ENCODE measurements around the gene GPR84. TPM values are rescaled to one million over a fixed set of nuclear protein-coding genes. Genes with fewer than 3 reads are reported as not detected.

GPR84 gene
- total and polyA plus RNA-seq, 9 of the 15 experiments (the other 6 are each of a cell fraction or from before 2014, with no cell fraction given): 0.07 to 0.18 (median 0.11) TPM; not detected in 5

DNA sequence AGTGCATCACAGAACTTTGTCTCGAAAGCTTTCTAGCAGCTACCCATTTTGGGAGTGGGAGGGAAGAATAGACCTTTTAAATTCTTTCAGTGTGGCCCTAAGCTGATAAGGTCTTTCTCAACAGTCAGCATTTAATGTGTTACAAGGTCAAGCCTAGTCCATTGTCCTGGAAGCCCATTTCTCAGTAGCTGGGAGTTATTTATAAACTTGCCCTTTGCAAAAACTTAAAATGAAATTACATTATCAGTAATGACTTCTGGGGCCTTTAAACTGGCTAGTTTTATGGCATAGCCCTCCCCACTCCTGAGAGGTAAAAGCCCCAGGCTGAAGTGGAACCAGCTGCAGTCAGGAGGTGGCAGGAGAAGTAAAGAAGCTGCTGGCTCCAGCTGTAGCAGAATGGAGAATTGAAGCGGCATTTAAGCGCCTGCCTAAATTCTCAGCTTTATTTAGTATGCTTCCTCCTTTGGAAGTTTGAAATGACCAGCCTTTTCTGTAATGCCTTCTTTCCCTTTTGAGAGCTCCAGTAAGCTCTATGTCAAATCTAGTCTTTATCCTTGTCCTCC lies 26.9 kb downstream of the GPR84 start (continued):
- TF ChIP-seq LEF1 (IDR thresholded peaks at IDR 0.05): peak; percentile 60; the same call in 1 of the 2 replicates
- peak; percentile 84 for TF ChIP-seq NCOR1 (IDR thresholded peaks at IDR 0.05)
- peak; percentile 87 for TF ChIP-seq MAFK (IDR thresholded peaks at IDR 0.05; ENCODE audit: low read length)
- TF ChIP-seq ZNF780A (CRISPR knock-in tag; IDR thresholded peaks at IDR 0.05): no peak
- TF ChIP-seq, protein P1, sequence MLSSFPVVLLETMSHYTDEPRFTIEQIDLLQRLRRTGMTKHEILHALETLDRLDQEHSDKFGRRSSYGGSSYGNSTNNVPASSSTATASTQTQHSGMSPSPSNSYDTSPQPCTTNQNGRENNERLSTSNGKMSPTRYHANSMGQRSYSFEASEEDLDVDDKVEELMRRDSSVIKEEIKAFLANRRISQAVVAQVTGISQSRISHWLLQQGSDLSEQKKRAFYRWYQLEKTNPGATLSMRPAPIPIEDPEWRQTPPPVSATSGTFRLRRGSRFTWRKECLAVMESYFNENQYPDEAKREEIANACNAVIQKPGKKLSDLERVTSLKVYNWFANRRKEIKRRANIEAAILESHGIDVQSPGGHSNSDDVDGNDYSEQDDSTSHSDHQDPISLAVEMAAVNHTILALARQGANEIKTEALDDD (IDR thresholded peaks at IDR 0.05): peak; percentile 67
- TF ChIP-seq ATF7 (IDR thresholded peaks at IDR 0.05): peak; percentile 16; the same call in 1 of the 2 replicates
- TF ChIP-seq ZNF445 (CRISPR knock-in tag; IDR thresholded peaks at IDR 0.05; ENCODE audit: low read depth): no peak
- TF ChIP-seq MAFF (IDR thresholded peaks at IDR 0.05; ENCODE audit: low read length): peak; percentile 94
- TF ChIP-seq, protein P2, sequence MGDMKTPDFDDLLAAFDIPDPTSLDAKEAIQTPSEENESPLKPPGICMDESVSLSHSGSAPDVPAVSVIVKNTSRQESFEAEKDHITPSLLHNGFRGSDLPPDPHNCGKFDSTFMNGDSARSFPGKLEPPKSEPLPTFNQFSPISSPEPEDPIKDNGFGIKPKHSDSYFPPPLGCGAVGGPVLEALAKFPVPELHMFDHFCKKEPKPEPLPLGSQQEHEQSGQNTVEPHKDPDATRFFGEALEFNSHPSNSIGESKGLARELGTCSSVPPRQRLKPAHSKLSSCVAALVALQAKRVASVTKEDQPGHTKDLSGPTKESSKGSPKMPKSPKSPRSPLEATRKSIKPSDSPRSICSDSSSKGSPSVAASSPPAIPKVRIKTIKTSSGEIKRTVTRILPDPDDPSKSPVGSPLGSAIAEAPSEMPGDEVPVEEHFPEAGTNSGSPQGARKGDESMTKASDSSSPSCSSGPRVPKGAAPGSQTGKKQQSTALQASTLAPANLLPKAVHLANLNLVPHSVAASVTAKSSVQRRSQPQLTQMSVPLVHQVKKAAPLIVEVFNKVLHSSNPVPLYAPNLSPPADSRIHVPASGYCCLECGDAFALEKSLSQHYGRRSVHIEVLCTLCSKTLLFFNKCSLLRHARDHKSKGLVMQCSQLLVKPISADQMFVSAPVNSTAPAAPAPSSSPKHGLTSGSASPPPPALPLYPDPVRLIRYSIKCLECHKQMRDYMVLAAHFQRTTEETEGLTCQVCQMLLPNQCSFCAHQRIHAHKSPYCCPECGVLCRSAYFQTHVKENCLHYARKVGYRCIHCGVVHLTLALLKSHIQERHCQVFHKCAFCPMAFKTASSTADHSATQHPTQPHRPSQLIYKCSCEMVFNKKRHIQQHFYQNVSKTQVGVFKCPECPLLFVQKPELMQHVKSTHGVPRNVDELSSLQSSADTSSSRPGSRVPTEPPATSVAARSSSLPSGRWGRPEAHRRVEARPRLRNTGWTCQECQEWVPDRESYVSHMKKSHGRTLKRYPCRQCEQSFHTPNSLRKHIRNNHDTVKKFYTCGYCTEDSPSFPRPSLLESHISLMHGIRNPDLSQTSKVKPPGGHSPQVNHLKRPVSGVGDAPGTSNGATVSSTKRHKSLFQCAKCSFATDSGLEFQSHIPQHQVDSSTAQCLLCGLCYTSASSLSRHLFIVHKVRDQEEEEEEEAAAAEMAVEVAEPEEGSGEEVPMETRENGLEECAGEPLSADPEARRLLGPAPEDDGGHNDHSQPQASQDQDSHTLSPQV (IDR thresholded peaks at IDR 0.05): peak; percentile 24
- TF ChIP-seq SAP30 (IDR thresholded peaks at IDR 0.05; ENCODE audit: borderline replicate concordance, insufficient read depth, low read depth, low read length, poor library complexity, severe bottlenecking): no peak
- no peak for TF ChIP-seq ZNF695 (CRISPR knock-in tag; IDR thresholded peaks at IDR 0.05)
- TF ChIP-seq, protein P3, sequence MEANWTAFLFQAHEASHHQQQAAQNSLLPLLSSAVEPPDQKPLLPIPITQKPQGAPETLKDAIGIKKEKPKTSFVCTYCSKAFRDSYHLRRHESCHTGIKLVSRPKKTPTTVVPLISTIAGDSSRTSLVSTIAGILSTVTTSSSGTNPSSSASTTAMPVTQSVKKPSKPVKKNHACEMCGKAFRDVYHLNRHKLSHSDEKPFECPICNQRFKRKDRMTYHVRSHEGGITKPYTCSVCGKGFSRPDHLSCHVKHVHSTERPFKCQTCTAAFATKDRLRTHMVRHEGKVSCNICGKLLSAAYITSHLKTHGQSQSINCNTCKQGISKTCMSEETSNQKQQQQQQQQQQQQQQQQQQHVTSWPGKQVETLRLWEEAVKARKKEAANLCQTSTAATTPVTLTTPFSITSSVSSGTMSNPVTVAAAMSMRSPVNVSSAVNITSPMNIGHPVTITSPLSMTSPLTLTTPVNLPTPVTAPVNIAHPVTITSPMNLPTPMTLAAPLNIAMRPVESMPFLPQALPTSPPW (CRISPR knock-in tag; IDR thresholded peaks at IDR 0.05): peak; percentile 70
- no peak for TF ChIP-seq HOXB6 (CRISPR knock-in tag; IDR thresholded peaks at IDR 0.05; ENCODE audit: borderline replicate concordance)
- TF ChIP-seq TCF7 (IDR thresholded peaks at IDR 0.05; ENCODE audit: borderline replicate concordance): 0 out of 2 replicates have a peak, but pooled peaks have one; percentile 35
- no peak for TF ChIP-seq LARP7 (IDR thresholded peaks at IDR 0.05)
- no peak for TF ChIP-seq ZNF133 (CRISPR knock-in tag; IDR thresholded peaks at IDR 0.05)
- TF ChIP-seq, protein P4, sequence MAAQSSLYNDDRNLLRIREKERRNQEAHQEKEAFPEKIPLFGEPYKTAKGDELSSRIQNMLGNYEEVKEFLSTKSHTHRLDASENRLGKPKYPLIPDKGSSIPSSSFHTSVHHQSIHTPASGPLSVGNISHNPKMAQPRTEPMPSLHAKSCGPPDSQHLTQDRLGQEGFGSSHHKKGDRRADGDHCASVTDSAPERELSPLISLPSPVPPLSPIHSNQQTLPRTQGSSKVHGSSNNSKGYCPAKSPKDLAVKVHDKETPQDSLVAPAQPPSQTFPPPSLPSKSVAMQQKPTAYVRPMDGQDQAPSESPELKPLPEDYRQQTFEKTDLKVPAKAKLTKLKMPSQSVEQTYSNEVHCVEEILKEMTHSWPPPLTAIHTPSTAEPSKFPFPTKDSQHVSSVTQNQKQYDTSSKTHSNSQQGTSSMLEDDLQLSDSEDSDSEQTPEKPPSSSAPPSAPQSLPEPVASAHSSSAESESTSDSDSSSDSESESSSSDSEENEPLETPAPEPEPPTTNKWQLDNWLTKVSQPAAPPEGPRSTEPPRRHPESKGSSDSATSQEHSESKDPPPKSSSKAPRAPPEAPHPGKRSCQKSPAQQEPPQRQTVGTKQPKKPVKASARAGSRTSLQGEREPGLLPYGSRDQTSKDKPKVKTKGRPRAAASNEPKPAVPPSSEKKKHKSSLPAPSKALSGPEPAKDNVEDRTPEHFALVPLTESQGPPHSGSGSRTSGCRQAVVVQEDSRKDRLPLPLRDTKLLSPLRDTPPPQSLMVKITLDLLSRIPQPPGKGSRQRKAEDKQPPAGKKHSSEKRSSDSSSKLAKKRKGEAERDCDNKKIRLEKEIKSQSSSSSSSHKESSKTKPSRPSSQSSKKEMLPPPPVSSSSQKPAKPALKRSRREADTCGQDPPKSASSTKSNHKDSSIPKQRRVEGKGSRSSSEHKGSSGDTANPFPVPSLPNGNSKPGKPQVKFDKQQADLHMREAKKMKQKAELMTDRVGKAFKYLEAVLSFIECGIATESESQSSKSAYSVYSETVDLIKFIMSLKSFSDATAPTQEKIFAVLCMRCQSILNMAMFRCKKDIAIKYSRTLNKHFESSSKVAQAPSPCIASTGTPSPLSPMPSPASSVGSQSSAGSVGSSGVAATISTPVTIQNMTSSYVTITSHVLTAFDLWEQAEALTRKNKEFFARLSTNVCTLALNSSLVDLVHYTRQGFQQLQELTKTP (IDR thresholded peaks at IDR 0.05; ENCODE audit: low read depth in 1 of 2, partially characterized antibody in 2 of 2): no peak

All from K562 (cell line).